ENCODE data around the gene RNU4-1.

Gene RNU4-1

DNA sequence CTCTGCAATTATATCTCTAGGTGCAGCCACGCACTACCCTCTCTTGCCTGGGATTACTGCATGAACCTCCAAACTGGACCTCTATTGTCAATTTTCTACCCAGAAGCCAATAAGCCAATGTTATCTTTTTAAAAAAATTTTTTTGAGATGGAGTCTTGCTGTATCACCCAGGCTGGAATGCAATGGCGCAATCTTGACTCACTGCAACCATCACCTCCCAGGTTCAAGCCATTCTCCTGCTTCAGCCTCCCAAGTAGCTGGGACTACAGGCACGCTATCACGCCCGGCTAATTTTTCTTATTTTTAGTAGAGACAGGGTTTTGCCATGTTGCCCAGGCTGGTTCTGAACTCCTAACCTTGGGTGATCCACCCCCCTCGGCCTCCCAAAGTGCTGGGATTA, 16.3 kb downstream of the RNU4-1 start:
- H3K4me1 ChIP-seq (ENCODE audit: control insufficient read depth, low read length) = no peaks in the 10 kb centered on the region
- TF ChIP-seq CTCF (IDR thresholded peaks at IDR 0.05; ENCODE audit: low read depth, low read length, poor library complexity, severe bottlenecking) (no peak), EZH2phosphoT487 (IDR thresholded peaks at IDR 0.05; ENCODE audit: borderline replicate concordance, low read length) (no peak)
- no peaks in the 10 kb centered on the region for H4K20me1 ChIP-seq (ENCODE audit: control insufficient read depth, insufficient read depth, low read depth, low read length)
- no peak overlapping the region for H3K4me2 ChIP-seq (ENCODE audit: low read length)
- no peaks in the 10 kb centered on the region for H3K27me3 ChIP-seq (ENCODE audit: control insufficient read depth, low read length)
- no peaks in the 10 kb centered on the region for H3K36me3 ChIP-seq (ENCODE audit: control insufficient read depth, low read length)
- H3K27ac ChIP-seq (ENCODE audit: low read depth, low read length) = no peak overlapping the region
- no peaks in the 10 kb centered on the region for H3F3A ChIP-seq (ENCODE audit: control insufficient read depth, insufficient read depth)
- no peaks in the 10 kb centered on the region for H3K9me2 ChIP-seq (replicated peaks; ENCODE audit: control insufficient read depth, low read length)
- no peak overlapping the region for H3K4me3 ChIP-seq (ENCODE audit: low read length)
- H3K79me2 ChIP-seq (ENCODE audit: control insufficient read depth, low read length) = no peaks in the 10 kb centered on the region
- no peaks in the 10 kb centered on the region for H3K9me3 ChIP-seq (ENCODE audit: control insufficient read depth, insufficient read depth, low read length)

DNA sequence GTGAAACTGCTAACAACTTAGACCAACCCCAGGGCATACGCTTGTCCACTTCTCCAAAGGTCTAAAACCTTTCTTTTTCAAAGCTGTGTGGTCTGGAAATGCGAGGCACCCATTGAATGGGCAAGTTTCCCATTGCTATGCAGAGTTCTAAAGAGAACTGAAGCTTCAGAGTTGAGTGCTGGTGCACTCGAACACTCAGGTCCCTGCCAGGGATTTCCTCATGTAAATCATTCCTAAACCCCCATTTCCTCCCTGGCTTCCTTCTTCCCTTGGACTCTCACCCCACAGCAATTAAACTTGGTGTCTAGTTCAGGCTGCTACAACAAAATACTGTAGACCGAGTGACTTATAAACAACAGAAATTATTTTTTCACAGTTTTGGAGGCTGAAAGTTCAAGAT, 25.3 kb downstream of the RNU4-1 start:
- TF ChIP-seq CTCF (IDR thresholded peaks at IDR 0.05; ENCODE audit: low read depth, low read length, poor library complexity, severe bottlenecking) (no peak), EZH2phosphoT487 (IDR thresholded peaks at IDR 0.05; ENCODE audit: borderline replicate concordance, low read length) (no peak)
- H3K27me3 ChIP-seq (ENCODE audit: control insufficient read depth, low read length) = peaks cover 26% of the 10 kb centered on the region
- 0 out of 2 replicates have a peak, but pooled peaks cover 4% of the 10 kb centered on the region for H4K20me1 ChIP-seq (ENCODE audit: control insufficient read depth, insufficient read depth, low read depth, low read length)
- no peaks in the 10 kb centered on the region for H3K9me2 ChIP-seq (replicated peaks; ENCODE audit: control insufficient read depth, low read length)
- H3K4me1 ChIP-seq (ENCODE audit: control insufficient read depth, low read length) = peaks cover 11% of the 10 kb centered on the region
- H3K27ac ChIP-seq (ENCODE audit: low read depth, low read length) = no peak overlapping the region
- no peak overlapping the region for H3K4me2 ChIP-seq (ENCODE audit: low read length)
- no peaks in the 10 kb centered on the region for H3K36me3 ChIP-seq (ENCODE audit: control insufficient read depth, low read length)
- no peak overlapping the region for H3K4me3 ChIP-seq (ENCODE audit: low read length)
- no peaks in the 10 kb centered on the region for H3K9me3 ChIP-seq (ENCODE audit: control insufficient read depth, insufficient read depth, low read length)
- H3K79me2 ChIP-seq (ENCODE audit: control insufficient read depth, low read length) = no peaks in the 10 kb centered on the region
- H3F3A ChIP-seq (ENCODE audit: control insufficient read depth, insufficient read depth) = 0 out of 2 replicates have a peak, but pooled peaks cover under 1% of the 10 kb centered on the region

GRCh38 chr12:120266180-120266870, 26.7 kb downstream of the RNU4-1 start:
- H3K79me2 ChIP-seq (ENCODE audit: control insufficient read depth, low read length) = no peaks in the 10 kb centered on the region
- H4K20me1 ChIP-seq (ENCODE audit: control insufficient read depth, insufficient read depth, low read depth, low read length) = 0 out of 2 replicates have a peak, but pooled peaks cover 4% of the 10 kb centered on the region
- no peaks in the 10 kb centered on the region for H3K9me3 ChIP-seq (ENCODE audit: control insufficient read depth, insufficient read depth, low read length)
- H3K9me2 ChIP-seq (replicated peaks; ENCODE audit: control insufficient read depth, low read length) = no peaks in the 10 kb centered on the region
- H3K4me1 ChIP-seq (ENCODE audit: control insufficient read depth, low read length) = peaks cover 11% of the 10 kb centered on the region
- peak overlapping the region; percentile 54 for H3K4me3 ChIP-seq (ENCODE audit: low read length)
- H3K27me3 ChIP-seq (ENCODE audit: control insufficient read depth, low read length) = peaks cover 38% of the 10 kb centered on the region
- no peaks in the 10 kb centered on the region for H3K36me3 ChIP-seq (ENCODE audit: control insufficient read depth, low read length)
- H3K4me2 ChIP-seq (ENCODE audit: low read length) = peak overlapping the region; percentile 49; the same call in 1 of the 2 replicates
- 0 out of 2 replicates have a peak, but pooled peaks cover 3% of the 10 kb centered on the region for H3F3A ChIP-seq (ENCODE audit: control insufficient read depth, insufficient read depth)
- no peak overlapping the region for H3K27ac ChIP-seq (ENCODE audit: low read depth, low read length)
- TF ChIP-seq CTCF (IDR thresholded peaks at IDR 0.05; ENCODE audit: low read depth, low read length, poor library complexity, severe bottlenecking) = no peak
- TF ChIP-seq EZH2phosphoT487 (IDR thresholded peaks at IDR 0.05; ENCODE audit: borderline replicate concordance, low read length) = no peak

Data from DOHH2 (cell line).